IMR-90 (cell line): ENCODE results near the gene CORO1A. TPM values are rescaled to one million over a fixed set of nuclear protein-coding genes. Genes with fewer than 3 reads are reported as not detected.
"Not testable (repeated sequence)": the region's sequence is repeated elsewhere in the genome, so short reads cannot be mapped to it uniquely, and the experiment has no call there.

Experiments
- ATAC-seq: fragments of 200-7000 bp; cut with Tn5 transposase; 2 replicates; pipeline ENCODE4 v1.9.1; 2020; ENCODE audit warnings: low read depth, mild to moderate bottlenecking, moderate library complexity
- BruUV-seq: library from RNA; stranded (reverse); fragments of 400-500 nt; replicated peaks from 2 replicates; lab custom pipeline; 2021; lab: Mats Ljungman, UMichigan
- CTCF ChIA-PET: fragments of 300-600 bp; formaldehyde crosslinking; extraction: SDS; loops from one replicate; lab custom pipeline; 2021; ENCODE audit warnings: antibody characterized with exemption; lab: Yijun Ruan, JAX
- POLR2A ChIA-PET: fragments of 300-600 bp; sonication (Branson Sonifier 250); formaldehyde crosslinking; loops from one replicate; lab custom pipeline; 2022; ENCODE audit warnings: antibody characterized with exemption; ENCODE audit not compliant: unreplicated experiment; lab: Charles Lee
- DNase-seq: peaks from one replicate; pipeline ENCODE4 v3.0.0; 2013
- H2AFZ ChIP-seq: replicated peaks from 2 replicates; pipeline ENCODE3; 2013; ENCODE audit warnings: low read length, mild to moderate bottlenecking; ENCODE audit not compliant: poor library complexity
- H2AK5ac ChIP-seq: 2 replicates; pipeline ENCODE4 v1.6.1; 2013; ENCODE audit warnings: low read depth, low read length, inconsistent platforms
- H2AK9ac ChIP-seq: replicated peaks from 2 replicates; pipeline ENCODE3; 2013; ENCODE audit warnings: mild to moderate bottlenecking, low read depth, low read length, moderate library complexity; ENCODE audit not compliant: poor library complexity
- H2BK120ac ChIP-seq: 2 replicates; pipeline ENCODE4 v1.6.1; 2013; ENCODE audit warnings: low read depth, low read length, inconsistent platforms
- H2BK15ac ChIP-seq: 3 replicates; pipeline ENCODE4 v1.6.1; 2013; ENCODE audit warnings: low read depth, low read length, inconsistent platforms
- H2BK20ac ChIP-seq: 2 replicates; pipeline ENCODE4 v1.6.1; 2013; ENCODE audit warnings: low read depth, mild to moderate bottlenecking, inconsistent platforms, low read length, moderate library complexity
- H2BK5ac ChIP-seq: 2 replicates; pipeline ENCODE4 v1.6.1; 2013; ENCODE audit warnings: mild to moderate bottlenecking, low read depth, low read length, inconsistent platforms; ENCODE audit not compliant: poor library complexity, severe bottlenecking
- H3K14ac ChIP-seq: replicated peaks from 2 replicates; pipeline ENCODE4 v1.6.1; 2013; ENCODE audit warnings: low read depth, low read length, inconsistent platforms
- H3K18ac ChIP-seq: 2 replicates; pipeline ENCODE4 v1.6.1; 2013; ENCODE audit warnings: low read depth, low read length, control low read depth
- H3K23ac ChIP-seq: 2 replicates; pipeline ENCODE4 v1.6.1; 2013; ENCODE audit warnings: low read depth, low read length, inconsistent platforms
- H3K27ac ChIP-seq: 2 replicates; pipeline ENCODE4 v1.5.1; 2013; ENCODE audit warnings: mild to moderate bottlenecking, control low read depth, low read length; ENCODE audit not compliant: insufficient read depth
- H3K27me3 ChIP-seq: 2 replicates; pipeline ENCODE4 v1.6.1; 2013; ENCODE audit warnings: low read length; ENCODE audit not compliant: control insufficient read depth, insufficient read depth
- H3K36me3 ChIP-seq: 2 replicates; pipeline ENCODE4 v1.6.1; 2013; ENCODE audit warnings: low read length, mixed read lengths; ENCODE audit not compliant: control insufficient read depth, insufficient read depth
- H3K4ac ChIP-seq: 2 replicates; pipeline ENCODE4 v1.6.1; 2013; ENCODE audit warnings: low read depth, low read length, inconsistent platforms
- H3K4me1 ChIP-seq: 2 replicates; pipeline ENCODE4 v1.6.1; 2013; ENCODE audit warnings: low read length, mixed read lengths; ENCODE audit not compliant: control insufficient read depth, insufficient read depth
- H3K4me2 ChIP-seq: 2 replicates; pipeline ENCODE4 v1.6.1; 2013; ENCODE audit warnings: low read depth, mild to moderate bottlenecking, control low read depth, low read length, moderate library complexity
- H3K4me3 ChIP-seq: 2 replicates; pipeline ENCODE4 v1.5.1; 2013; ENCODE audit warnings: low read depth, mild to moderate bottlenecking, control low read depth, low read length, moderate library complexity; ENCODE audit not compliant: insufficient read depth
- H3K56ac ChIP-seq: 2 replicates; pipeline ENCODE4 v1.6.1; 2013; ENCODE audit warnings: low read length, inconsistent platforms; ENCODE audit not compliant: insufficient read depth; ENCODE audit errors: extremely low read depth
- H3K79me1 ChIP-seq, 2 experiments: 2 replicates each; pipeline ENCODE4 v1.6.1; 2013; ENCODE audit warnings: low read length in 2 of 2, inconsistent platforms in 1 of 2, low read depth in 1 of 2
- H3K9ac ChIP-seq: 2 replicates; pipeline ENCODE4 v1.6.1; 2013; ENCODE audit warnings: low read depth, low read length, control low read depth
- H3K9me1 ChIP-seq: 2 replicates; pipeline ENCODE4 v1.6.1; 2013; ENCODE audit warnings: low read length, inconsistent platforms; ENCODE audit not compliant: insufficient read depth
- H3K9me3 ChIP-seq: 2 replicates; pipeline ENCODE4 v1.6.1; 2013; ENCODE audit warnings: low read length; ENCODE audit not compliant: control insufficient read depth, insufficient read depth
- H4K20me1 ChIP-seq: 2 replicates; pipeline ENCODE4 v1.6.1; 2013; ENCODE audit warnings: low read length, inconsistent platforms; ENCODE audit not compliant: insufficient read depth
- H4K5ac ChIP-seq: 2 replicates; pipeline ENCODE4 v1.6.1; 2013; ENCODE audit warnings: mild to moderate bottlenecking, low read depth, low read length, control low read depth
- H4K8ac ChIP-seq, 2 experiments: 2 replicates each; pipeline ENCODE4 v1.6.1; 2013; ENCODE audit warnings: low read depth in 2 of 2, low read length in 2 of 2, control low read depth in 1 of 2, inconsistent platforms in 1 of 2
- H4K91ac ChIP-seq: 2 replicates; pipeline ENCODE4 v1.6.1; 2013; ENCODE audit warnings: low read depth, low read length, inconsistent platforms; ENCODE audit not compliant: insufficient read depth
- CHD1 ChIP-seq: IDR thresholded peaks from 2 replicates; pipeline ENCODE4 v1.6.1; 2012; ENCODE audit warnings: low read depth, low read length, improper control_type of control experiment
- MAFK ChIP-seq: IDR thresholded peaks from 2 replicates; pipeline ENCODE4 v1.6.1; 2012; ENCODE audit warnings: low read depth, low read length, improper control_type of control experiment
- NFE2L2 ChIP-seq: fragments of 150-350 bp; IDR thresholded peaks from 2 replicates; pipeline ENCODE4 v1.6.1; 2016; ENCODE audit warnings: low read depth, mild to moderate bottlenecking, low read length
- WGBS, 2 experiments: methylation state at CpG; one replicate each; pipeline versions ENCODE4 v1.1.5 to v1.1.7; 2013; ENCODE audit warnings: missing lambda C conversion rate in 2 of 2; ENCODE audit not compliant: insufficient read length in 1 of 2; ENCODE audit errors: extremely low coverage in 2 of 2; 5-methylcytosine and 5-hydroxymethylcytosine counted together
- dilution Hi-C: fragments of 300-500 bp; cut with HindIII; formaldehyde crosslinking; loops from one replicate; pipeline ENCODE4 v1.14.3; 2018; ENCODE audit warnings: low sequenced_read_pairs; ENCODE audit not compliant: unreplicated experiment
- in situ Hi-C: fragments of 300-500 bp; cut with MboI; formaldehyde crosslinking; loops from 3 replicates; pipeline ENCODE4 v1.14.3; 2019; ENCODE audit warnings: low sequenced_read_pairs, inconsistent platforms, mixed read lengths
- intact Hi-C: fragments of 100-400 bp; cut with micrococcal nuclease; formaldehyde crosslinking; loops from 2 replicates; pipeline ENCODE4 v1.10.0; 2022
- polyA plus RNA-seq, 3 experiments: library from polyadenylated mRNA; depleted of rRNA; stranded (reverse); fragments of >200 nt; gene quantifications; 2 replicates each; pipeline ENCODE4 v1.2.3, GENCODE V29; 2012; ENCODE audit warnings: low replicate concordance in 1 of 3
- total RNA-seq: library from RNA; depleted of rRNA; stranded (reverse); fragments of >200 nt; gene quantifications from 2 replicates; pipeline ENCODE4 v1.2.3, GENCODE V29; 2012
- TF ChIP-seq, protein P1 (sequence below): conservative IDR thresholded peaks from 2 replicates; pipeline ENCODE4 v1.5.1; 2012; ENCODE audit warnings: mild to moderate bottlenecking, low read depth, low read length, improper control_type of control experiment

The CORO1A gene
- total and polyA plus RNA-seq, 2 of the 4 experiments (the other 2 are of a cell fraction): 7.2 to 13.2 TPM

DNA sequence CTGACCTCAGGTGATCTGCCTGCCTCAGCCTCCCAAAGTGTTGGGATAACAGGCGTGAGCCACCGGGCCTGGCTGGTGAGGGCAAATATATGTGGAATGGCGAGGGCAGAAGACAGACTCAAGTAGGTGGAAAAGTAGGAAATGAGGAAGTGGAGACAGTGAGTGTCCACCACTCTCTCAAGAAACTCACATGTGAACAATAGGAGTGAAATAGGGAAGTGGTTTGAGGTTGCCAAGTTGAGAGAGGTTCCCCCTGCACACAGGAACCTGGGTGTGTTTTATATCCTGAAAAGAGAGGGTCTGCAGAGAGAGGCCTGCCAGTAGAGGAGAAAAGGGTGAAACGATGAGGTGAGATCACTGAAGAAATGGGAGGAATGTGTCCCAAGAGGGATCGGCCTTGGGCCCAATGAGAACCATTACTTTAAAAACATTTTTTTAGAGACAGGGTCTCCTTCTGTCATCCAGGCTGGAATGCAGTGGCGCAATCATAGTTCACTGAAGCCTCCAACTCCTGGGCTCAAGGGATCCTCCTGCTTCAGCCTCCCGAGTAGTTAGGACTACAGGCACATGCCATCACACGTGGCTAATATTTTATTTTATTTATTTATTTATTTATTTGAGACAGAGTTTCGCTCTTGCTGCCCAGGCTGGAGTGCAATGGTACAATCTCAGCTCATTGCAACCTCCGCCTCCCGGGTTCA is 17.1 kb upstream of the CORO1A start:
- ChIA-PET CTCF (no interaction called here), POLR2A (no interaction called here)
- no peak overlapping the region for H3K14ac ChIP-seq
- BruUV-seq: no TSS peak
- no peak overlapping the region for H2BK5ac ChIP-seq
- H3K9me3 ChIP-seq: no peaks in the 10 kb centered on the region
- H3K4me2 ChIP-seq: no peak overlapping the region
- no peak overlapping the region for H2BK120ac ChIP-seq
- no peak overlapping the region for H4K8ac ChIP-seq
- H2BK20ac ChIP-seq: no peak overlapping the region
- intact Hi-C loops: no loop called here
- TF ChIP-seq, protein P1, sequence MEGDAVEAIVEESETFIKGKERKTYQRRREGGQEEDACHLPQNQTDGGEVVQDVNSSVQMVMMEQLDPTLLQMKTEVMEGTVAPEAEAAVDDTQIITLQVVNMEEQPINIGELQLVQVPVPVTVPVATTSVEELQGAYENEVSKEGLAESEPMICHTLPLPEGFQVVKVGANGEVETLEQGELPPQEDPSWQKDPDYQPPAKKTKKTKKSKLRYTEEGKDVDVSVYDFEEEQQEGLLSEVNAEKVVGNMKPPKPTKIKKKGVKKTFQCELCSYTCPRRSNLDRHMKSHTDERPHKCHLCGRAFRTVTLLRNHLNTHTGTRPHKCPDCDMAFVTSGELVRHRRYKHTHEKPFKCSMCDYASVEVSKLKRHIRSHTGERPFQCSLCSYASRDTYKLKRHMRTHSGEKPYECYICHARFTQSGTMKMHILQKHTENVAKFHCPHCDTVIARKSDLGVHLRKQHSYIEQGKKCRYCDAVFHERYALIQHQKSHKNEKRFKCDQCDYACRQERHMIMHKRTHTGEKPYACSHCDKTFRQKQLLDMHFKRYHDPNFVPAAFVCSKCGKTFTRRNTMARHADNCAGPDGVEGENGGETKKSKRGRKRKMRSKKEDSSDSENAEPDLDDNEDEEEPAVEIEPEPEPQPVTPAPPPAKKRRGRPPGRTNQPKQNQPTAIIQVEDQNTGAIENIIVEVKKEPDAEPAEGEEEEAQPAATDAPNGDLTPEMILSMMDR: no peak
- TF ChIP-seq MAFK (no peak), CHD1 (no peak), NFE2L2 (no peak)
- no peak overlapping the region for H3K18ac ChIP-seq
- 85% methylated on average over 4 of the region's 11 CpGs; no CpG with 5 or more reads in 1 of the 2 experiments for WGBS, 2 experiments
- H3K23ac ChIP-seq: no peak overlapping the region
- no peak overlapping the region for H3K9ac ChIP-seq
- H2AK9ac ChIP-seq: no peak overlapping the region
- no peak overlapping the region for H3K27ac ChIP-seq
- H4K91ac ChIP-seq: no peak overlapping the region
- H2BK15ac ChIP-seq: no peak overlapping the region
- H3K56ac ChIP-seq: no peak overlapping the region
- DNase-seq (no peak), ATAC-seq (no peak)
- H3K4me1 ChIP-seq: no peaks in the 10 kb centered on the region
- H4K5ac ChIP-seq: no peak overlapping the region
- H3K27me3 ChIP-seq: peaks cover 6% of the 10 kb centered on the region; the same call in 1 of the 2 replicates
- dilution Hi-C loops: no loop called here
- H3K79me1 ChIP-seq: no peaks in the 10 kb centered on the region
- H4K20me1 ChIP-seq: no peaks in the 10 kb centered on the region
- no peaks in the 10 kb centered on the region for H3K36me3 ChIP-seq
- no peak overlapping the region for H3K4me3 ChIP-seq
- no peak overlapping the region for H3K4ac ChIP-seq
- H3K9me1 ChIP-seq: no peaks in the 10 kb centered on the region
- H2AK5ac ChIP-seq: no peak overlapping the region
- in situ Hi-C loops: no loop called here
- no peak overlapping the region for H2AFZ ChIP-seq

DNA sequence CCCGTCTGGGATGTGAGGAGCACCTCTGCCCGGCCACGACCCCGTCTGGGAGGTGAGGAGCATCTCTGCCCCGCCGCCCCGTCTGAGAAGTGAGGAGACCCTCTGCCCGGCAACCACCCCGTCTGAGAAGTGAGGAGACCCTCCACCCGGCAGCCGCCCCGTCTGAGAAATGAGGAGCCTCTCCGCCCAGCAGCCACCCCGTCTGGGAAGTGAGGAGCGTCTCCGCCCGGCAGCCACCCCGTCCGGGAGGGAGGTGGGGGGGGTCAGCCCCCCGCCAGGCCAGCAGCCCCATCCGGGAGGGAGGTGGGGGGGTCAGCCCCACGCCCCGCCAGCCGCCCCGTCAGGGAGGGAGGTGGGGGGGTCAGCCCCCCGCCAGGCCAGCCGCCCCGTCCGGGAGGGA is 14.7 kb upstream of the CORO1A start:
- H3K9me1 ChIP-seq, H4K20me1 ChIP-seq, H3K27ac ChIP-seq, H3K14ac ChIP-seq, H2AK5ac ChIP-seq, H3K9me3 ChIP-seq, H4K5ac ChIP-seq, H3K36me3 ChIP-seq, H4K8ac ChIP-seq, H3K56ac ChIP-seq, H2BK120ac ChIP-seq, H3K23ac ChIP-seq, POLR2A ChIA-PET, H3K18ac ChIP-seq, H2BK15ac ChIP-seq, DNase-seq, H2BK5ac ChIP-seq, dilution Hi-C loops, H3K4me2 ChIP-seq, BruUV-seq, H3K9ac ChIP-seq, H2BK20ac ChIP-seq, intact Hi-C loops, H2AFZ ChIP-seq, in situ Hi-C loops, CTCF ChIA-PET, H3K4ac ChIP-seq, H3K4me1 ChIP-seq, H3K27me3 ChIP-seq, H3K79me1 ChIP-seq, H4K91ac ChIP-seq, ATAC-seq, H3K4me3 ChIP-seq, H2AK9ac ChIP-seq: not testable (repeated sequence)
- WGBS, 2 experiments: no CpG with 5 or more reads among the region's 29 CpGs
